ENCODE measurements around the gene TNNT3.

The TNNT3 gene

GRCh38 chr11:1893581-1894359 is 25.7 kb upstream of the TNNT3 start:
- DNase-seq: no peak
- Histone ChIP-seq H3K4me1 (ENCODE audit: insufficient read depth, low read length) (peaks cover 29% of the 10 kb centered on the region), H3K27me3 (ENCODE audit: insufficient read depth, low read length, poor library complexity) (peaks cover 6% of the 10 kb centered on the region), H3K4me2 (ENCODE audit: insufficient read depth, low read length) (no peak overlapping the region), H3K79me2 (ENCODE audit: insufficient read depth, low read length) (peaks cover 7% of the 10 kb centered on the region; the same call in 1 of the 2 replicates), H3K9me3 (ENCODE audit: insufficient read depth, low read length, severe bottlenecking) (no peaks in the 10 kb centered on the region), H4K20me1 (ENCODE audit: insufficient read depth, low read length) (no peaks in the 10 kb centered on the region), H3K36me3 (ENCODE audit: insufficient read depth, low read length) (no peaks in the 10 kb centered on the region; the same call in 1 of the 2 replicates), H3K27ac (ENCODE audit: low read length) (no peak overlapping the region), H3K4me3 (ENCODE audit: low read depth in 1 of 2, low read length in 2 of 2) (no peak overlapping the region), H2AFZ (ENCODE audit: low read depth, low read length) (no peak overlapping the region), H3K9ac (ENCODE audit: low read depth, low read length) (no peak overlapping the region)
- TF ChIP-seq EZH2 (IDR thresholded peaks at IDR 0.05; ENCODE audit: borderline replicate concordance, low read depth, low read length, severe bottlenecking) (no peak), CTCF (IDR thresholded peaks at IDR 0.05; ENCODE audit: borderline replicate concordance, extremely low read depth, low read length, poor library complexity, severe bottlenecking) (no peak)
- no peak for ATAC-seq (ENCODE audit: insufficient read depth, low read depth)

DNA sequence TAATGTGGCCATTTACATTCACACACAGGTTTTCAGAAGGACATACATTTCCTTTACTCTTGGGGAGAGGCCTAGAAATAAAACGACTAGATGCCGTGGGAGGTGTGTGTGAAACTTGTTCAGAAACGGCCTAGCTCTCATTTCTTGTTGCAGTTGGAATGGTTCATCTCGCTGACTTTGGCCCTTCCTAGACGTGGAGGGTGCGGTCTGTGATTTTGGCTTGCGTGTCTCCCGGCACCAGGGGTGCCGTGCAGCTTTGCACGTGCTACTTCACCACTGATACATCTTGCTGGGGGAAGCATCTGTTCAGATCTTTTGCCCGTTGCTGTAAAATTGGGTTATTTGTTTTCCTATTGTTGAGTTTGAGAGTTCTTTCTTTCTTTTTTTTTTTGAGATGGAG is 24.7 kb upstream of the TNNT3 start:
- H3K4me3 ChIP-seq (ENCODE audit: low read depth in 1 of 2, low read length in 2 of 2): no peak overlapping the region
- H3K27me3 ChIP-seq (ENCODE audit: insufficient read depth, low read length, poor library complexity): peaks cover 6% of the 10 kb centered on the region
- H2AFZ ChIP-seq (ENCODE audit: low read depth, low read length): no peak overlapping the region
- H3K36me3 ChIP-seq (ENCODE audit: insufficient read depth, low read length): no peaks in the 10 kb centered on the region; the same call in 1 of the 2 replicates
- no peaks in the 10 kb centered on the region for H3K9me3 ChIP-seq (ENCODE audit: insufficient read depth, low read length, severe bottlenecking)
- no peak overlapping the region for H3K27ac ChIP-seq (ENCODE audit: low read length)
- H4K20me1 ChIP-seq (ENCODE audit: insufficient read depth, low read length): no peaks in the 10 kb centered on the region
- no peak for DNase-seq
- no peak for ATAC-seq (ENCODE audit: insufficient read depth, low read depth)
- TF ChIP-seq CTCF (IDR thresholded peaks at IDR 0.05; ENCODE audit: borderline replicate concordance, extremely low read depth, low read length, poor library complexity, severe bottlenecking) (no peak), EZH2 (IDR thresholded peaks at IDR 0.05; ENCODE audit: borderline replicate concordance, low read depth, low read length, severe bottlenecking) (no peak)
- no peak overlapping the region for H3K4me2 ChIP-seq (ENCODE audit: insufficient read depth, low read length)
- no peak overlapping the region for H3K9ac ChIP-seq (ENCODE audit: low read depth, low read length)
- H3K4me1 ChIP-seq (ENCODE audit: insufficient read depth, low read length): peaks cover 20% of the 10 kb centered on the region
- H3K79me2 ChIP-seq (ENCODE audit: insufficient read depth, low read length): peaks cover 6% of the 10 kb centered on the region; the same call in 1 of the 2 replicates

GRCh38 chr11:1896468-1896867 is 23.0 kb upstream of the TNNT3 start:
- no peak overlapping the region for H2AFZ ChIP-seq (ENCODE audit: low read depth, low read length)
- H3K4me2 ChIP-seq (ENCODE audit: insufficient read depth, low read length): no peak overlapping the region
- H3K27me3 ChIP-seq (ENCODE audit: insufficient read depth, low read length, poor library complexity): peaks cover 6% of the 10 kb centered on the region
- no peaks in the 10 kb centered on the region for H3K36me3 ChIP-seq (ENCODE audit: insufficient read depth, low read length)
- no peak for DNase-seq
- H3K9me3 ChIP-seq (ENCODE audit: insufficient read depth, low read length, severe bottlenecking): no peaks in the 10 kb centered on the region
- H3K9ac ChIP-seq (ENCODE audit: low read depth, low read length): no peak overlapping the region
- H3K4me1 ChIP-seq (ENCODE audit: insufficient read depth, low read length): peaks cover 2% of the 10 kb centered on the region
- TF ChIP-seq CTCF (IDR thresholded peaks at IDR 0.05; ENCODE audit: borderline replicate concordance, extremely low read depth, low read length, poor library complexity, severe bottlenecking) (no peak), EZH2 (IDR thresholded peaks at IDR 0.05; ENCODE audit: borderline replicate concordance, low read depth, low read length, severe bottlenecking) (no peak)
- H3K27ac ChIP-seq (ENCODE audit: low read length): no peak overlapping the region
- H4K20me1 ChIP-seq (ENCODE audit: insufficient read depth, low read length): no peaks in the 10 kb centered on the region
- no peak overlapping the region for H3K4me3 ChIP-seq (ENCODE audit: low read depth in 1 of 2, low read length in 2 of 2)
- no peak for ATAC-seq (ENCODE audit: insufficient read depth, low read depth)
- no peaks in the 10 kb centered on the region for H3K79me2 ChIP-seq (ENCODE audit: insufficient read depth, low read length)

Measured in DND-41 (cell line).